ENCODE data around the gene KCTD17. TPM values are rescaled to one million over a fixed set of nuclear protein-coding genes. Genes with fewer than 3 reads are reported as not detected.

Gene KCTD17, protein sequence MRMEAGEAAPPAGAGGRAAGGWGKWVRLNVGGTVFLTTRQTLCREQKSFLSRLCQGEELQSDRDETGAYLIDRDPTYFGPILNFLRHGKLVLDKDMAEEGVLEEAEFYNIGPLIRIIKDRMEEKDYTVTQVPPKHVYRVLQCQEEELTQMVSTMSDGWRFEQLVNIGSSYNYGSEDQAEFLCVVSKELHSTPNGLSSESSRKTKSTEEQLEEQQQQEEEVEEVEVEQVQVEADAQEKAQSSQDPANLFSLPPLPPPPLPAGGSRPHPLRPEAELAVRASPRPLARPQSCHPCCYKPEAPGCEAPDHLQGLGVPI
- 10 to 100 TPM; 20.4 to 22.0 TPM for total RNA-seq
- long read RNA-seq, donor 1, partial matches to known transcripts, result 1 of 8 reads
- long read RNA-seq, donor 1, other reads (novel, unspliced or antisense), result 2 of 8 reads
- long read RNA-seq, donor 2, partial matches to known transcripts, result 2 of 7 reads
- long read RNA-seq, donor 2, other reads (novel, unspliced or antisense), result 2 of 7 reads

DNA sequence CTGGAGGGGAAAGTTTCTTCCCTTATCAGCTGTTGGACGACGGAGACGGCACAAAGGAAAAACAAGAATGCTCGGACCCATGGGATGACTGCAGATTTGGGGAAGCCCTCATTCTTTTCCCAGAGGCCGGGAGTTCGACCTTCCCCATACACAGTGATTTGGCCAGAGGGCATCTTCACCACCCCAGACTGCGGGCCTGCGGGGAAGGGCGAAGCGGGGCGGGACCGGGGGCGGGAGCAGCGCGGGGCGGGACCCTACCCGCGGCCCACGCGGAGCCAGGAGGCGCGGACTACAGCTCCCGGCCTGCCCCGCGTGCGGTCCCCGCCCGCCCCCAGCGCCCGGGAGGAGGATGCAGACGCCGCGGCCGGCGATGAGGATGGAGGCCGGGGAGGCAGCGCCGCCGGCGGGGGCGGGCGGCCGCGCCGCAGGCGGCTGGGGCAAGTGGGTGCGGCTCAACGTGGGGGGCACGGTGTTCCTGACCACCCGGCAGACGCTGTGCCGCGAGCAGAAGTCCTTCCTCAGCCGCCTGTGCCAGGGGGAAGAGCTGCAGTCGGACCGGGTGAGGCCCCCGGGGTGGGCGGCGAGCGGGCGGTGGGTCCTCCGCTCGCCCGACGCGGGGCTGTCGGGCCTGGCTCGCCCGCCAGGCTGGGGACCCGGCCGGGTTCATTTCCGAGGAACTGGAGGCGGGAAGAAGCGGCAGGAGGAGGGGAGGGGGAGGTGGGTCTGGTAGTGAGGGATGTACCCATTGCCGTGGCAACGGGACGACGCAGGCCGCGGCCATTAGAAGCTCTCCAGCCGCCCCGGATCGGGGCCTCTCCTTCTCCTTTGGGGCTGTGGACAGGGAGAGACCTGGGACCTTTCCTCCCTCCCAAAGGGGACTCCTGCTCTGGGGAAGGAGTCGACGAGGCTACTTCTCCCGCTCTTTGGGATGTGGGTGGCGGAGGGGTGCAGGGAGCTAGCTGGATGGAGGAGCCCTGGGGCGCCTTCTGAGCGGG is at the start of gene KCTD17:
Gene KCTD17, plus strand, starts transcription at position 352 of the 995 bp plus-strand sequence. Its CDS starts 19 bp downstream, at position 371.
- intact Hi-C loops (cut with DNase I), result no loop called here
- DNase-seq (ENCODE audit: low spot score), result peak; percentile 90

DNA sequence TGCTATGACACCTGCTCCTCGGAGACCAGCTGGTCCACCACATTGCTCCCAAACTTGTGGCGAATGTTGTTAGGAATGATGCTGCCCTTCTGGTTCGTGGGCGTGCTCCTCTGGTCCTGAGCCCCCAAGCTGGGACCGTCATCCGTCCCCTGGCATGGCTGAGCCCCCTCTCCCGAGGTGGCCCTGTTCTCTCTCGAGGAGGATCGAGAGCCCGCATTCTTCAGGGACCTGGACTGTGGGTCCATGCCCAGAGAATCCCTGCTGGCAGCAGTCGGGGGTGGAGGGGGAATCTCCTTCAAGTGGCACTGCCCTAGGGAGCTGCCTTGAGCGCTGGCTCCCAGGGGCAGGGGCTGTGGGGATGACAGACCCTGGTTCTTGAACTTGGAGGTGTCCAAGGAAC is 49.7 kb upstream of the KCTD17 start:
- intact Hi-C loops (cut with DNase I), result loop anchor here in 1 of 2 donors (10.0 kb wide), 1 partner anchor 427 kb away; no protein-coding TSS in a partner anchor
- DNase-seq (ENCODE audit: low spot score), result peak; percentile 59

DNA sequence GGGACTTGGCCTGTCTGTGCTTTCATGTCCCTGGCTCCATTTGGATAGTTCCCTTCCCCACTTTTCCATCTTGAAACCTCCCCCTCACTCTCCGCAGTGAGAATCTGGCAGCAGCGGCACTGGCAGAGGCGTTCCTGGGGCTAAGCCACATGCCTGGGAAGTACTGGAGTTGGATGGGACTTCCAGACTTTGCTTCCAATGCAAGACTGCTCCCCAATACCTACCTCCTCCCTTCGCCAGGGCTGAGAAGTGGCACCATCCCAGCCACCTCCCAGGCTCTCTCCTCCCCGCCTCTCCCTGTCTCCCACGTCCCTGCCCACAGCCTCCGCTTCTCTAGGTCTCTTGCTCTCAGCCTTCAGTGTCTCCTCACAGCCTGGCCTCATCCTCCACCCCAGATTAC is 48.9 kb upstream of the KCTD17 start:
- intact Hi-C loops (cut with DNase I), result loop anchor here in 1 of 2 donors (10.0 kb wide), 1 partner anchor 428 kb away; no protein-coding TSS in a partner anchor
- DNase-seq (ENCODE audit: low spot score), result peak; percentile 36

DNA sequence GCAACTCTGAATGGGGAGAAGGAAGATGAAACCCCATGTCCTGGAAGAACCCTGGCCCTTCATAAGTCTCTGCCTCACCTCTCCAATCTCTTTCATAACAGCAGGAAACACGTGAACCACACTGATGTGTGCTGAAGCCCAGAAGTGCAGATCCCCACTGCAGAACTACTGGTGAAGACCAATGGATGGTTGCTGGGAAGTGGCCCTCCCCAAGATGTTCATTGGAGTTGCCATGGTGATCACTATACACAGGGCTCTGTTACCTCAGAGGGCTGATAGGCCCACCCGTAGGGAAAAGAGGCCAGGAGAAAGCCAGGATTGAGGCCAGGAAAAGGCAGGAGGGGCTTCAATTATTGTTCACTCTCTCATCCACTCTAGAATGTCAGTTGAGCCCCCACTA is 43.9 kb upstream of the KCTD17 start:
- intact Hi-C loops (cut with DNase I), result loop anchor here in 1 of 2 donors (10.0 kb wide), 1 partner anchor 433 kb away; no protein-coding TSS in a partner anchor

DNA sequence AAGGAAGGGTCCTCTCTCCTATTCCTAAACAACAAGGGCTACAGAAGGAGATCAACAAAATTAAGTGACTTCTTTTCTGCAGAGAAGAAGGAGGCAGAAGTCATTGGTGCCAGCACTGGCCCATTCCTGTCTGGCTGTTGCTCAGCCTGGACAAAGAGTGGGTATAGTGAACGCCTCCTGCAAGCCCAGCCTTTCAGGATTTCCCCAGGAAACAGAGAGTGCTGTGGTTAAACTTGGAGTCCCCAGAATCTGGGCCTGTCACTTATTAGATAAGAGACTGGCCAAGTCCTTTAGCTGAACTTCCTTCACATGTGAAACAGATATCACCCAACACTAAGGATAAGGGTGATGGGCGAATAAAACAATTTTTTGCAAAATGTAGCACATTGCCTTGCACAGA is 43.2 kb upstream of the KCTD17 start:
- DNase-seq (ENCODE audit: low spot score), result no peak
- intact Hi-C loops (cut with DNase I), result loop anchor here in 1 of 2 donors (10.0 kb wide), 1 partner anchor 434 kb away; no protein-coding TSS in a partner anchor

More for the DNA sequence above, 43.9 kb upstream of the KCTD17 start:
- no peak for DNase-seq (ENCODE audit: low spot score)

DNA sequence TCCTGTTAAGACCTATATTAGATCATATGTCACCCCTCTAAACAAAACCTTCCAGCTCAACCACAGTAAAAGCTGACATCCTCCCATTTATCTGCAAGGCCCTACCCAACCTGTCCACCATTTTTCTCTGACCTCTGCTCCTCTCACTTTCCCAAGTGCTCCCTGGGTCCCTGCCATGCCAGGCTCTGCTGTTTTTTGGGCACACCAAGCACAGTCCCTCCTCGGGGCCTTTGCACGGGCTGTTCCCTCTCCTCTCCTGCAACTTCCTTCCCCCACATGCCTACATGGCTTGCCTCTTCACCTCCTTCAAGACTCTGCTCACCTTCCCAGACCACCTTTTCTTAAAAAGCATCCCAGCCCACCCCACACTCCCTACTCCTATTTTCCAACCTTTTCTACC is 42.1 kb upstream of the KCTD17 start:
- no peak for DNase-seq (ENCODE audit: low spot score)
- intact Hi-C loops (cut with DNase I), result loop anchor here in 1 of 2 donors (10.0 kb wide), 1 partner anchor 435 kb away; no protein-coding TSS in a partner anchor

DNA sequence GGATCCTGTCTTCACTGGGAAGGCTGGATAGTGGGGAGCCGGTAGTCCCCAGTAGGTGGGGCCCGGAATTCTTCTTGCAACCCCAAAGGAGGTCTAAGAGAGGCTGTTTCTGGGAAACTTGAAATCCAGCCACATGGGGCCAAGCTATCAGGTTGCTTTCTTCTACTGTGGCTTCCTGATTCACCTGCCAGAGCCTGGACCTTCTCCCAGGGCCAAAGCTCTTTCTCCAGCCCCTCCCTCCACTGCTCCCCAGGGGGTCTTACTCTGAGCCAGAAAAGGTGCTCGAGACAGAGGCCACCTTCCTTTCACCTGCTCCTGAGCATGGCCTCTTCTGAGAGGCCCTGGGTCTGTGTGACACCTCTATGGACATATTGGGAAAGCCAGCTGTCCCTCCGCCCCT is 41.4 kb upstream of the KCTD17 start:
- DNase-seq (ENCODE audit: low spot score), result no peak
- intact Hi-C loops (cut with DNase I), result no loop called here

DNA sequence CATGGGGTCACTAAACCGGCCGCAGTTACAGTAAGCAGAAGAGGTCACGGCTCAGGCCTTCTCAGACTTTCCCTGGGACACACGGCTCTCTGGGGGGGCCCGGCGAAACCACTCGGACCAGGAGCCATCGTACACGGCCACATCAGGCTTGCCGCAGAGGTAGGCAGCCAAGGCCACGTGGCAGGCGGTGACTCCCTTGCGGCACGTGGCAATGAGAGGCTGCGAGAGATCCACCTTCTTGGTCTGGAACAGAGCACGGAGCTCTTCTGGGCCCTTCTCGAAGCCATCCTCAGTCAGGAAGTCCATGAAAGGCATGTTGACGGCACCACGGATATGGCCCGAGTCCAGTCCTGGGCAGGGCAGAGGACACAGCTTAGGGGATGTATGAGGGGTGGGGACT is 40.6 kb upstream of the KCTD17 start:
- no peak for DNase-seq (ENCODE audit: low spot score)
- intact Hi-C loops (cut with DNase I), result no loop called here

DNA sequence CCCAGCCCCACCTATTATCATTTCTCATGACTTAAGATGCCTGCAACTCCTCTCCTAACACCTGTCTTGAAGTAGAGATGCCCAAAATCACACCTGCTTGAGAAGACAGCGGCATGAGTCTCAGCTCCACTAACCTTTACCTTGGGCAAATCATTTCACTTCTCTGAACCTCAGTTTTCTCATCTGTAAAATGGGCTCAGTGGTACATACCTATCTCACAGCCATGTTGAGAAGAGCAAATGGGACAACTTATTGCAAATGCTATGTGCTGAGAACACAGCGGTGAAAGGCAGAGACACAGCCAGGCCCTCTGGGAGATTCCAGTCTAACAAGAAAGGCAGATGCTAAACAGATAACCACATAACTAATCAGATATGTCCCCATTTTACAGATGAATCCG is 40.1 kb upstream of the KCTD17 start:
- intact Hi-C loops (cut with DNase I), result no loop called here
- no peak for DNase-seq (ENCODE audit: low spot score)

DNA sequence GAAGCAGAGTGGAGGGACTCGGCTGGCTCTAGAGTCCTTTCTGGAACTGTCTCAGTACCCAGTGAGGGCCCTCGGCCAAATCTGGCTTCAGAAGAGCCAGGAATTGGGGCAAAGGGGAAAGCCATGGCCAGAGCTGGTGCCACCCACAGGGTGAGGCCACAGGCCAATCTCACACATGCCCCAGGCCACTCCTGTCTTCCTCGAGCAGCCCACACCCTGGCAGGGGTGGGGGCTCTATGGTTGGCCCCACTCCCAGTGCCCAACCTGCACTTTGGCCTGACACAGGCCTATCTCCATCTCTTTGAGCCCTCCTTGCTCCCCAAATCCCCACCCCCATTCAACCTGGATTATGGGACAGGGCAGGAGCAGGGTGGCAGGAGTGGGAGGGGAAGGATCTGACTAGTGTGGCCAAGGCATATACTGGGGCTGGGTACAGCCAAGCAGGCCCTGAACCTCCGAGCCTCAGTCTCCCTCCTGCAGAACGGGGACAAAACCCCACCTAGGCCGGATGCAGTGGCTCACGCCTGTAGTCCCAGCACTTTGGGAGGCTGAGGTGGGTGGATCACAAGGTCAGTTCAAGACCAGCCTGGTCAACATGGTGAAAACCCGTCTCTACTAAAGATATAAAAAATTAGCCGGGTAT is 39.2 kb upstream of the KCTD17 start:
- no peak for DNase-seq (ENCODE audit: low spot score)
- intact Hi-C loops (cut with DNase I), result no loop called here

DNA sequence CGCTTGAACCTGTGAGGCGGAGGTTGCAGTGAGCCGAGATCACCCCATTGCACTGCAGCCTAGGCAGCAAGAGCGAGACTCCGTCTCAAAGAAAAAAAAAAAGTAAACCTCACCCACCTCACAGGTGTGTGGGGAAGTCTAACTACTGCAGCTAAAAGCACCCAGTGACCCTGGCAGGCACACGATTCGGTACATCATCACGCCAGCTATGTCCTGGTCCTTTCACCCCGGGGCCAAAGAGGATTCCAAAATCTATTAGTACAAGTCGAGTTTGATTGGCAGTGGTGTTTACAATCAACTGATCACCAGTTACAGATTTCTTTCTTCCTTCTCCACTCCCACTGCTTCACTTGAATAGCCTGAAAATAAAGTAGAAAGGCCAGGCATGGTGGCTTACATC is 38.6 kb upstream of the KCTD17 start:
- intact Hi-C loops (cut with DNase I), result no loop called here
- no peak for DNase-seq (ENCODE audit: low spot score)

DNA sequence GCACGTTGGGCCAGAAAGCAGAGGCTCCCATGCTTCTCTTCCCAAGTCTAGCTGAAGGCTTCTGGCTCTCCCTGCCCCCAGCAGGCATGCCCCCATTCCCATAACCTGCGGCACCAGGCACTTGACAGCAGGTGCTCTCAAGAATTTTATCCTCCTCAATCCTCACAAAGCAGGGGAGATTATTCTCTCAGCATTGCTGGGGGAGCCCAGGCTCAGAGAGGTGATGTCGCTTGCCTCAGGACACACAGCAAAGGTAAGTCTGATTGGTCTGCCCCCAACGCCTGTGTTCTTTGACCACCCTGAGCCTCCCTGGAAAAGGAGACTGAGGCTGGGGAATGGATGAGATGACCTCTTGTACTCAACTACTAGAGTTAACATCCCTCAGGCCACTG is 37.1 kb upstream of the KCTD17 start:
- intact Hi-C loops (cut with DNase I), result no loop called here
- DNase-seq (ENCODE audit: low spot score), result no peak

DNA sequence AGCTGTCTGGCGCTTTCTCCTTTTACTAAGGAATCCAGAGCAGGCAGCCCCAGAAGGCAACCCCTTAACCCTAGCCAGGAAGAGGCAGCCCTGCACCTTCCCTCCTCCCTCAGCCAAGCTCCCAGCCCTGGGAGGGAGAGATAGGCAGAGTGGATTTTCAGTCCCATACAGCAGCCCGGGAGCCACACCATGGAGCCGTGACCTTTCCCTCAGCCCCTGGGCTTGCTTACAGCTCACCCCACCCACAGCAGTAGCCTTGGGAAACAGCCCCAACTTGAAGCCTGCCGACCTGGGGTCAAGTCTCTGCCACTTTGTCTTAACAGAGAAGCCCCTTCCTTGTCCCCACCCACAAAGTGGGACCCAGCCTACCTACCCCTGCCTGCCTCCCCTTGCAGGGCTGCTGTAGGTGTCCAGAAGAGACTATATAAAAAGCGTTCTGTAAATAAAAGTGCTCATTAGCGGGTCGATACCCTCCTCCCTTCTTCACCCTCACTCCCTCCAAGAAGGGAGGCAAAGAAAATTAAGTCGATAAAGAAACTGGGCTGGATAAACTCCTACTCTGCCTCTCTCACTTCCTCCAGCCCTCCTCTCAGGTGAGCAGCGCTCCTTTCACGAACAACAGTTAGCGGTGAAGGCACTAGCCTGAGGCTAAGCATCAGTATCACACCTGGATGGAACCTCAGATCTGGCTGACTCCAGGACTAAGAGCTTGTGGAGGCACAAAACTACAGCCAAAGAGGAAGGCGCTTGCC is 36.5 kb upstream of the KCTD17 start:
- intact Hi-C loops (cut with DNase I), result no loop called here
- DNase-seq (ENCODE audit: low spot score), result no peak

DNA sequence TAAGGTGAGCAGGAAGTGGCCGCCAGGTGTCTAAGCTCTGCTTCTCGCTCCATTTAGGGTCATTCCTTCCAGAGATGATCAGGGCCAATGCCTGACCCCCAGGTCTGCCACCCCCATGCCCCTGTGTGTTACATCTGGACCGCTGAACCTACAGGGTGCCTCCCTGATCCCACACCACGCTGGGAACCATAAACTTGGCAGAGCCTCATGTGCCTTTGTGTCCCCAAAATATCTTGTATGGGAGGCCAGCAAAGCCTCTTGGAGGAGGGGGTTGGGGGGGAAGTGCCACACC is 36.0 kb upstream of the KCTD17 start:
- no peak for DNase-seq (ENCODE audit: low spot score)
- intact Hi-C loops (cut with DNase I), result no loop called here

DNA sequence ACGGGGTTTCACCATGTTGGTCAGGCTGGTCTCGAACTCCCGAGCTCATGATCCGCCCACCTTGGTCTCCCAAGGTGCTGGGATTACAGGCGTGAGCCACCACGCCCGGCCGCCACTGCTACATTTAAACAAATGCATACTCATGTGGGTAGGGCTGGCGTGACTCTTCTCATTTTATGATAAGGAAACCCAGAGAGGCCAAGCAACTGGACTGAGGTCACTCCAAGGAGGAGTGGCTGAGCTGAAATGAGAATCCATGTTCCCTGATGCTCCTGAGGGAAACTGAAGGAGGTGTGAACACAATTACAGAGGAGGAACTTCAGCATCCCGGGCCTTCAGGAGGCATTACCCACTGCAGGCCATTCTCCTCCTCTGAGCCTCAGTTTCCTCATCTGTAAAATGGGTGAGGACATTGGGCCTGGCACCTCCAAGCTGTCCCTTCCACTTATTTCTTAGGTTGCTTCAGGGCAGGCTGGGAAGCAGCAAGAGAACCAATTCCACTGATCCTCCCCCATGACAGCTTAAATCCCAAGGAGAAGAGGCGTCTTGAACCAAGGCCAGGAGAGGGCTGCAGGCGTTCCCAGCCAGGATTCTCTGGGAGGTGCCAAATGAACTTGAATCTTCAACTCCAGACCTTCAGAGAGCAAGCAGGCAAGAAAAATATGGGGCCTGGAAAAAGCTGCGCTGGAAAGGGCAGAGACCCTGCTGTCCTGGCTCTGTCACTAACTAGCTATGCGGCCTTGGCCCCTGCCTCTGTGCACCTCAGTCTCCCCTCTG is 35.2 kb upstream of the KCTD17 start:
- intact Hi-C loops (cut with DNase I), result no loop called here
- no peak for DNase-seq (ENCODE audit: low spot score)

DNA sequence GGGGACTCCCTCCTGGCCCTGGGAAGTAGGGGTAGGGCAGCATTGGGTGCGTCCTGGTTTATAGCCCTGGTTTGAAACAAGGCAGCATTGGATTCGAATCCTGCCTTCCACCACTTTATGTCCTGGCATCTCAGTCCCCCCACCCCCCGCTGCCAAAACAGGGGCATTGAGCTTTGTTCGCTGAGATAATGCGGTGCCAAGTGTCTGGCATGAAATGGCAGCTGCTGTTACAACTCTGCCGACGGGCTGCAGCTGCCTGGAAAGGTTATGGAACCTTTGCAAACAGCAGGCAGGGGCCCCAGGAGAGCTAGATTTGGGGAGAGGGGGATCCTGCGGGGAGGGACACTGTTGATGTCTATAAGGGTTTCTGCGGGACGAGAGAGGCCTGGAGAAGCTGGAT is 34.2 kb upstream of the KCTD17 start:
- DNase-seq (ENCODE audit: low spot score), result no peak
- intact Hi-C loops (cut with DNase I), result no loop called here

DNA sequence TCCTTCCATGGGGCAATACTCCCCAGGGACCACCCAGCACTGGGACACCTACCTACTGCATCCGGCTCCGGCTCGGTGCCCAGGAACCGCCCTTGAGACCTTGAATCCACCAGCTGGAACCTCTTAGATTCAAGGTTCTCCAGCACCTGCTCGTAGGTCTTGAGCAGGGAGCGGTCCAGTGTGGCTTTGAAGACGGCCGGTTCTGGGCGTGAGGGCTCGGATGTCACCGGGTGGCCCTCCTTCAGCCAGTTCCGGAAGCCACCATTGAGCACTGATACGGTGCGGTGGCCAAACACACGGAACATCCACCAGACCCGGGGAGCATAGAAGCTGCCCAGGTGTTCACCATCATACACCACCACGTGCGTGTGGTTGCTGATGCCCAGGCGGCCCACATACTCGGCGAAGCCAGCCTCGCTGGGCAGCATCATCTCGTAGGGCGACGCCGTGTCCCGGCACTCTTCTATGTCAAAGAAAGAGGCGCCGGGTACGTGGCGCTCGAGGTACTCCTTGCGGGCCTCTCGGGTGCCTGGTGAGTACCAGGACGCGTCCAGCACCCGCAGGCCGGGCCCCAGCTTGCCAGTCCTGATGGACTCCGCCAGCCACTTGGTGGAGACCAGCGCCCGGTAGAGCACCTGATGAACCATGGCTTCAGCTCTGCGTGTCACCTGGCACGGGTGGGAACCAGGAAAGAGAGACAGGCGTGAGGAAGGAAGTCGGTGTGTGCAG is 33.3 kb upstream of the KCTD17 start:
- intact Hi-C loops (cut with DNase I), result no loop called here
- no peak for DNase-seq (ENCODE audit: low spot score)
